Mononuclear cell (primary cell): ENCODE measurements around the gene TACR1. TPM values are rescaled to one million over a fixed set of nuclear protein-coding genes. Genes with fewer than 3 reads are reported as not detected.

Source experiments
- H3K27me3 ChIP-seq: 2 replicates; pipeline ENCODE4 v1.6.0; 2011; ENCODE audit warnings: low read length, control low read depth; ENCODE audit not compliant: insufficient read depth
- H3K4me1 ChIP-seq: 2 replicates; pipeline ENCODE4 v1.5.1; 2011; ENCODE audit warnings: mild to moderate bottlenecking, low read length, control low read depth; ENCODE audit not compliant: insufficient read depth
- H3K4me3 ChIP-seq: 2 replicates; pipeline ENCODE4 v1.5.1; 2011; ENCODE audit warnings: mild to moderate bottlenecking, low read length, moderate library complexity
- H3K9me3 ChIP-seq: 2 replicates; pipeline ENCODE4 v1.5.1; 2011; ENCODE audit warnings: low read depth, mild to moderate bottlenecking, control low read depth, low read length
- total RNA-seq: library from RNA; depleted of rRNA; stranded (reverse); fragments of >200 nt; gene quantifications from one replicate; pipeline ENCODE4 v1.2.3, GENCODE V29; 2012

Gene TACR1
- total RNA-seq, 1 donor = under 0.01 TPM

GRCh38 chr2:75042823-75043222, 156.5 kb downstream of the TACR1 start:
- no peaks in the 10 kb centered on the region for H3K9me3 ChIP-seq
- H3K4me1 ChIP-seq = peaks cover 5% of the 10 kb centered on the region

GRCh38 chr2:75041731-75042600, 157.4 kb downstream of the TACR1 start:
- Histone ChIP-seq H3K27me3 (no peaks in the 10 kb centered on the region), H3K9me3 (no peaks in the 10 kb centered on the region), H3K4me1 (peaks cover 5% of the 10 kb centered on the region), H3K4me3 (no peak overlapping the region)

More at GRCh38 chr2:75042823-75043222, 156.5 kb downstream of the TACR1 start:
- no peaks in the 10 kb centered on the region for H3K27me3 ChIP-seq
- H3K4me3 ChIP-seq = no peak overlapping the region

GRCh38 chr2:75041226-75041625, 158.1 kb downstream of the TACR1 start:
- peaks cover 5% of the 10 kb centered on the region for H3K4me1 ChIP-seq
- no peaks in the 10 kb centered on the region for H3K27me3 ChIP-seq
- H3K9me3 ChIP-seq = no peaks in the 10 kb centered on the region
- no peak overlapping the region for H3K4me3 ChIP-seq

GRCh38 chr2:75035444-75036353, 163.6 kb downstream of the TACR1 start:
- Histone ChIP-seq H3K27me3 (no peaks in the 10 kb centered on the region), H3K4me3 (no peak overlapping the region), H3K4me1 (peaks cover 9% of the 10 kb centered on the region), H3K9me3 (no peaks in the 10 kb centered on the region)

- Histone ChIP-seq H3K9me3 (no peaks in the 10 kb centered on the region), H3K4me3 (no peak overlapping the region), H3K27me3 (no peaks in the 10 kb centered on the region), H3K4me1 (peaks cover 9% of the 10 kb centered on the region)
These were observed 165.8 kb downstream of the TACR1 start for GRCh38 chr2:75033516-75033915.

GRCh38 chr2:75031906-75032803, 167.2 kb downstream of the TACR1 start:
- Histone ChIP-seq H3K27me3 (no peaks in the 10 kb centered on the region), H3K9me3 (no peaks in the 10 kb centered on the region), H3K4me1 (peaks cover 9% of the 10 kb centered on the region), H3K4me3 (no peak overlapping the region)

GRCh38 chr2:75031171-75031570, 168.1 kb downstream of the TACR1 start:
- Histone ChIP-seq H3K4me1 (peaks cover 9% of the 10 kb centered on the region), H3K4me3 (no peak overlapping the region), H3K9me3 (no peaks in the 10 kb centered on the region), H3K27me3 (no peaks in the 10 kb centered on the region)

GRCh38 chr2:75030218-75031009, 168.9 kb downstream of the TACR1 start:
- H3K27me3 ChIP-seq = no peaks in the 10 kb centered on the region
- H3K9me3 ChIP-seq = no peaks in the 10 kb centered on the region

GRCh38 chr2:75027886-75028285, 171.4 kb downstream of the TACR1 start:
- Histone ChIP-seq H3K27me3 (no peaks in the 10 kb centered on the region), H3K4me3 (no peak overlapping the region), H3K4me1 (no peaks in the 10 kb centered on the region), H3K9me3 (no peaks in the 10 kb centered on the region)

More at GRCh38 chr2:75030218-75031009, 168.9 kb downstream of the TACR1 start:
- Histone ChIP-seq H3K4me1 (peaks cover 9% of the 10 kb centered on the region), H3K4me3 (no peak overlapping the region)

GRCh38 chr2:75025633-75026380, 173.5 kb downstream of the TACR1 start:
- H3K4me3 ChIP-seq = no peak overlapping the region
- H3K9me3 ChIP-seq = no peaks in the 10 kb centered on the region
- no peaks in the 10 kb centered on the region for H3K4me1 ChIP-seq
- H3K27me3 ChIP-seq = no peaks in the 10 kb centered on the region

- H3K4me3 ChIP-seq = no peak overlapping the region
- H3K27me3 ChIP-seq = no peaks in the 10 kb centered on the region
- H3K4me1 ChIP-seq = no peaks in the 10 kb centered on the region
- H3K9me3 ChIP-seq = no peaks in the 10 kb centered on the region
These were observed 174.1 kb downstream of the TACR1 start for GRCh38 chr2:75025216-75025615.

- Histone ChIP-seq H3K27me3 (no peaks in the 10 kb centered on the region), H3K4me3 (no peak overlapping the region), H3K4me1 (no peaks in the 10 kb centered on the region)
These were observed 175.5 kb downstream of the TACR1 start for GRCh38 chr2:75023666-75024455.

GRCh38 chr2:75022516-75022915, 176.8 kb downstream of the TACR1 start:
- peaks cover 10% of the 10 kb centered on the region for H3K4me1 ChIP-seq
- no peaks in the 10 kb centered on the region for H3K27me3 ChIP-seq
- no peaks in the 10 kb centered on the region for H3K9me3 ChIP-seq
- no peak overlapping the region for H3K4me3 ChIP-seq

More at GRCh38 chr2:75023666-75024455, 175.5 kb downstream of the TACR1 start:
- no peaks in the 10 kb centered on the region for H3K9me3 ChIP-seq
